NT2/D1 (cell line): ENCODE measurements around the gene RBP3.

Experiments
- DNase-seq: peaks from one replicate; pipeline ENCODE4 v3.0.0-alpha.2; 2011; ENCODE audit warnings: low read depth, low spot score
- H3K27me3 ChIP-seq: 2 replicates; pipeline ENCODE4 v1.6.0; 2011; ENCODE audit warnings: mild to moderate bottlenecking; ENCODE audit not compliant: insufficient read length, insufficient read depth
- H3K36me3 ChIP-seq: 2 replicates; pipeline ENCODE4 v1.6.1; 2011; ENCODE audit warnings: mild to moderate bottlenecking, low read length, mixed read lengths; ENCODE audit not compliant: insufficient read depth, insufficient read length
- H3K4me1 ChIP-seq: 2 replicates; pipeline ENCODE4 v1.5.1; 2011; ENCODE audit not compliant: insufficient read depth, insufficient read length
- H3K4me3 ChIP-seq: 2 replicates; pipeline ENCODE4 v1.5.1; 2011; ENCODE audit warnings: low read depth; ENCODE audit not compliant: insufficient read length
- H3K9ac ChIP-seq: 2 replicates; pipeline ENCODE4 v1.6.0; 2011; ENCODE audit warnings: low read depth; ENCODE audit not compliant: insufficient read length
- H3K9me3 ChIP-seq: 2 replicates; pipeline ENCODE4 v1.5.1; 2011; ENCODE audit warnings: mild to moderate bottlenecking, low read length; ENCODE audit not compliant: insufficient read depth
- SUZ12 ChIP-seq: IDR thresholded peaks from 2 replicates; pipeline ENCODE4 v1.6.1; 2011; ENCODE audit not compliant: insufficient read length, insufficient read depth; ENCODE audit errors: extremely low read depth
- YY1 ChIP-seq: IDR thresholded peaks from 2 replicates; pipeline ENCODE4 v1.6.1; 2011; ENCODE audit not compliant: insufficient read length, insufficient read depth
- ZNF274 ChIP-seq: IDR thresholded peaks from 2 replicates; pipeline ENCODE4 v1.6.1; 2011; ENCODE audit warnings: mild to moderate bottlenecking, low read depth, low read length

The RBP3 gene

DNA sequence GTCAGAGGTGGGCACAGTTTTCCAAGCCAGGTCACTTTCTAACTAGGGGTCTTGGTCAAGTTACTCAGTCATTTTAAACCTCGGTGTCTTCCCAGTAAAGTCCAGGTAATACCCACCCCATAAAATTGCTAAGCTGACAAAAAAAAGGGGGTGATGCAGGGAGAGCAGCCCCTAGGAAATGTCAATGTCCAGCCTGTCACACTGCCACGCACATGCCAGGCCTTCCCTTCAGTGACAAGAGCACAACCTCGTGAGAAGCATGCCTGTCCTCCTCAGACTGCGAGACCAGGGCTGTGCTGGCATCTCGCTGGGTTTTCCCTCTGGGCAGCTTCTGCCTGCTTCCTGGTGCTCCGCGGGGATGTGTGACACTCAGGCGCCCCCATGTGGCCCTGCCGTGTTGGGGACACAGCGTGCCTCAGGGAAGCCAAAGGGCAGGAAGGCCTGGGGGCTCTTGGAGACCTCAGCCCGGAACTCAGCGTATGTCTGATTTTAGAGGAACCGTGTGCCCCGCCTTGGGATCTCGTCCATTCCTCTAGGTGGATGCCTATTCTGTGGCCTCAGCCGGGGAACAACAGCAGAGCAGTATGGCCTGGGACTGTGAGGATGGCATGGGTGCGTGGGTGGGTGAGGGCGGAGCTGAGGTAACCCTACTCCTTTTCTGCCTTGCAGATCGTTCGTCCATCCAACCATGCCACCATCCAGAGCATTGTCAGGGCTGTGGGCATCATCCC, 36.1 kb upstream of the RBP3 start:
- Histone ChIP-seq H3K9me3 (no peaks in the 10 kb centered on the region), H3K4me1 (no peaks in the 10 kb centered on the region), H3K27me3 (no peaks in the 10 kb centered on the region), H3K9ac (no peak overlapping the region), H3K4me3 (no peak overlapping the region), H3K36me3 (no peaks in the 10 kb centered on the region)
- TF ChIP-seq YY1 (no peak), ZNF274 (no peak), SUZ12 (no peak)
- peak; percentile 62 for DNase-seq

DNA sequence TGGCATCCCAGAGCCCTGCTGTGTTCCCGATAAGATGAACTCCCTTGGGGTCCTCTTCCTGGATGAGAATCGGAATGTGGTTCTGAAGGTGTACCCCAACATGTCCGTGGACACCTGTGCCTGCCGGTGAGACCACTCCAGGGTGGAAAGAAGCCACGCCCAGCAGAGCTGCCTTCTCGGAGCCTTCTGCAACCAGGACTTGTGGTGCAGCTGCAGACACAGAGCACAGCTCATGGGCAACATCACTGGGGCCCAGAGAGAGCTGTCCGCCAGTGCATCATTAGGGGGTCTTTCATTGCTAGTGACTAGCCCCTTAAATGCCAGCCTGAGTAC, 35.5 kb upstream of the RBP3 start:
- no peaks in the 10 kb centered on the region for H3K36me3 ChIP-seq
- H3K9ac ChIP-seq, result no peak overlapping the region
- H3K27me3 ChIP-seq, result no peaks in the 10 kb centered on the region
- no peaks in the 10 kb centered on the region for H3K4me1 ChIP-seq
- H3K9me3 ChIP-seq, result no peaks in the 10 kb centered on the region
- no peak for TF ChIP-seq ZNF274
- TF ChIP-seq YY1, result no peak
- TF ChIP-seq SUZ12, result no peak
- DNase-seq, result no peak
- H3K4me3 ChIP-seq, result no peak overlapping the region

GRCh38 chr10:47314416-47314970, 33.7 kb upstream of the RBP3 start:
- no peak for DNase-seq
- Histone ChIP-seq H3K9me3 (no peaks in the 10 kb centered on the region), H3K9ac (no peak overlapping the region), H3K4me1 (no peaks in the 10 kb centered on the region), H3K4me3 (no peak overlapping the region), H3K27me3 (no peaks in the 10 kb centered on the region), H3K36me3 (no peaks in the 10 kb centered on the region)
- no peak for TF ChIP-seq ZNF274
- TF ChIP-seq YY1, result no peak
- TF ChIP-seq SUZ12, result no peak

DNA sequence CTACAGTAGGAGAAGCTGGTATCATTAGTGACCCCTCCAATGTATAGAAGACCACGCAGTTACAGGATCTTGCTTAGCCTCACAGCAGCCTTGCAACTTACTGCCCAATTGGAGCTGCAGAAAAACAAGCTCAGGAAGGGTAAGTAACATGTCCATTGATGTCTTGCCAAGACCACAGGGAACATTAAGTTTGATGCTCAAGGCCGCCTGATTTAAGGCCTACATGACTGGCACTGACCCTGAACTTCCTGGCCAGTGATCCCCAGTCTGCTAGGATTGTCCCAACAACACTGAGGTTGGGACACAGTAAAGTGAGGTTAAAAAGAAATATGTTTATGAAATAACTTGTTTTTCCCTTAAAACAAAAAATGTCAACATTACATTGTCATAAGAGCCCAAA, 32.7 kb upstream of the RBP3 start:
- H3K4me1 ChIP-seq, result no peaks in the 10 kb centered on the region
- no peaks in the 10 kb centered on the region for H3K36me3 ChIP-seq
- TF ChIP-seq ZNF274 (no peak), YY1 (no peak), SUZ12 (no peak)
- H3K27me3 ChIP-seq, result no peaks in the 10 kb centered on the region
- H3K9ac ChIP-seq, result no peak overlapping the region
- H3K9me3 ChIP-seq, result no peaks in the 10 kb centered on the region
- no peak for DNase-seq
- no peak overlapping the region for H3K4me3 ChIP-seq

GRCh38 chr10:47316131-47316530, 32.0 kb upstream of the RBP3 start:
- Histone ChIP-seq H3K4me3 (no peak overlapping the region), H3K4me1 (no peaks in the 10 kb centered on the region), H3K27me3 (no peaks in the 10 kb centered on the region), H3K36me3 (no peaks in the 10 kb centered on the region), H3K9me3 (no peaks in the 10 kb centered on the region), H3K9ac (no peak overlapping the region)
- no peak for DNase-seq
- TF ChIP-seq ZNF274 (no peak), YY1 (no peak), SUZ12 (no peak)

- Histone ChIP-seq H3K9me3 (no peaks in the 10 kb centered on the region), H3K9ac (no peak overlapping the region), H3K4me1 (peaks cover 2% of the 10 kb centered on the region), H3K4me3 (no peak overlapping the region), H3K27me3 (no peaks in the 10 kb centered on the region), H3K36me3 (no peaks in the 10 kb centered on the region)
- TF ChIP-seq ZNF274 (no peak), YY1 (no peak), SUZ12 (no peak)
- DNase-seq, result no peak
Observed at GRCh38 chr10:47317251-47317650, 30.9 kb upstream of the RBP3 start.

GRCh38 chr10:47318706-47319105, 29.5 kb upstream of the RBP3 start:
- no peaks in the 10 kb centered on the region for H3K36me3 ChIP-seq
- no peak for DNase-seq
- no peak overlapping the region for H3K9ac ChIP-seq
- peaks cover 2% of the 10 kb centered on the region for H3K4me1 ChIP-seq
- TF ChIP-seq YY1 (no peak), SUZ12 (no peak), ZNF274 (no peak)
- H3K9me3 ChIP-seq, result no peaks in the 10 kb centered on the region
- no peaks in the 10 kb centered on the region for H3K27me3 ChIP-seq
- no peak overlapping the region for H3K4me3 ChIP-seq
